ENCODE data around the gene ATP9B. TPM values are rescaled to one million over a fixed set of nuclear protein-coding genes. Genes with fewer than 3 reads are reported as not detected.

ATP9B gene
- total RNA-seq, 1 donor from 2014 or later, result 34.1 TPM

GRCh38 chr18:79309614-79310358 lies 240.6 kb downstream of the ATP9B start:
- no peaks in the 10 kb centered on the region for H3K9me3 Mint-ChIP-seq
- DNase-seq (ENCODE audit: extremely low spot score, unreplicated experiment), result no peak
- TF ChIP-seq, protein P1, sequence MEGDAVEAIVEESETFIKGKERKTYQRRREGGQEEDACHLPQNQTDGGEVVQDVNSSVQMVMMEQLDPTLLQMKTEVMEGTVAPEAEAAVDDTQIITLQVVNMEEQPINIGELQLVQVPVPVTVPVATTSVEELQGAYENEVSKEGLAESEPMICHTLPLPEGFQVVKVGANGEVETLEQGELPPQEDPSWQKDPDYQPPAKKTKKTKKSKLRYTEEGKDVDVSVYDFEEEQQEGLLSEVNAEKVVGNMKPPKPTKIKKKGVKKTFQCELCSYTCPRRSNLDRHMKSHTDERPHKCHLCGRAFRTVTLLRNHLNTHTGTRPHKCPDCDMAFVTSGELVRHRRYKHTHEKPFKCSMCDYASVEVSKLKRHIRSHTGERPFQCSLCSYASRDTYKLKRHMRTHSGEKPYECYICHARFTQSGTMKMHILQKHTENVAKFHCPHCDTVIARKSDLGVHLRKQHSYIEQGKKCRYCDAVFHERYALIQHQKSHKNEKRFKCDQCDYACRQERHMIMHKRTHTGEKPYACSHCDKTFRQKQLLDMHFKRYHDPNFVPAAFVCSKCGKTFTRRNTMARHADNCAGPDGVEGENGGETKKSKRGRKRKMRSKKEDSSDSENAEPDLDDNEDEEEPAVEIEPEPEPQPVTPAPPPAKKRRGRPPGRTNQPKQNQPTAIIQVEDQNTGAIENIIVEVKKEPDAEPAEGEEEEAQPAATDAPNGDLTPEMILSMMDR (conservative IDR thresholded peaks at IDR 0.05), result no peak
- H3K4me3 Mint-ChIP-seq, result no peak overlapping the region
- no peaks in the 10 kb centered on the region for H3K27me3 Mint-ChIP-seq
- H3K36me3 Mint-ChIP-seq, result peaks cover 19% of the 10 kb centered on the region
- no peaks in the 10 kb centered on the region for H3K4me1 Mint-ChIP-seq (ENCODE audit: unreplicated experiment)
- no peak overlapping the region for H3K27ac Mint-ChIP-seq

DNA sequence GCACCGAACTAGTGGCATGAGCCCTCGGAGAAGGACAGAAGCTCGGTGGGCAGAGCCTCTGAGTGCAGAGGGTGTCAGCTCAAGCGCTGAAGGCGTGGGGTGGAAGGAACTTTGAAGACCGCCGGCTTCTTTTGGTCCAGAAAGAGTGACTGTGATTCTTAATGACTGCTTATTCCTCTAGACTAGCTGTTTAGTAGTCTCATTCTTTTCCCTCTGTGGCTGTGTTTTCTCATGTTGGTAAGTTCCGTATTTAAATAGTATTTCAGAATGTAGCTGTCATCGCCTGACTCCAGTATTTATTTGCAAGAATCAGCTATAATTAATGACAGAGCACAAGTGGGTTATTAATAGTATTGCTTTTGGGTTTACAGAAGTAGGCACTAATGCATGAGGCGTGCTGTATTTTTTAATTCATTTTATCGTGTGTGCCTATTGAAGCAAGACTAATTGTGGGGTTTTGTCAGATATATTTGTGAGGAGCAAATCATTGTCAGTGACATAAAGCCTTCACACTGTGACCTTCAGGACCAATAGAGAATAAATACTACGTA lies 245.7 kb downstream of the ATP9B start:
- H3K27ac Mint-ChIP-seq, result no peak overlapping the region
- peaks cover 25% of the 10 kb centered on the region for H3K36me3 Mint-ChIP-seq
- DNase-seq (ENCODE audit: extremely low spot score, unreplicated experiment), result no peak
- H3K4me3 Mint-ChIP-seq, result no peak overlapping the region
- no peaks in the 10 kb centered on the region for H3K27me3 Mint-ChIP-seq
- TF ChIP-seq, protein P1 (conservative IDR thresholded peaks at IDR 0.05), result no peak
- no peaks in the 10 kb centered on the region for H3K4me1 Mint-ChIP-seq (ENCODE audit: unreplicated experiment)
- peaks cover 9% of the 10 kb centered on the region for H3K9me3 Mint-ChIP-seq

DNA sequence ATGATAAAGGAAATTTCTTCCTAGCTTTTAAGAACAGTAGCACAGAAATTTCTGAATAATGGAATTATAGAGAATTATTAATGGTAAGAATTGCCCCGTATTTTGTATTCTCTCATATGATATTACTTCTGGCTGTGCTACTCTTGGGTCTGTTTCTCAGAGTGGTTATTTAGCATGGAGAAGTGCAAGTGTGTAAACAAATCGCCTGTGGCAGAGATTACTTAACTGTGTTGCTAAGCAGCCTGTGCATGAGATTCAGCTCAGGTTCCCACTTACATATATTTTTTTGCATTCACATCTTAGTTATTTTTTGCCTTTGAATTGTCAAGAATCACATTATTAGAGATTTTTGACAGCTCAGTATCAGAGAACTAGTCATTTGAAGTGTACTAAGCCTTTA lies 246.4 kb downstream of the ATP9B start:
- Mint-ChIP-seq H3K9me3 (peaks cover 9% of the 10 kb centered on the region), H3K4me1 (ENCODE audit: unreplicated experiment) (no peaks in the 10 kb centered on the region), H3K4me3 (peak overlapping the region; percentile 37), H3K27me3 (no peaks in the 10 kb centered on the region), H3K36me3 (peaks cover 22% of the 10 kb centered on the region), H3K27ac (no peak overlapping the region)
- DNase-seq (ENCODE audit: extremely low spot score, unreplicated experiment), result no peak
- TF ChIP-seq, protein P1 (conservative IDR thresholded peaks at IDR 0.05), result no peak

DNA sequence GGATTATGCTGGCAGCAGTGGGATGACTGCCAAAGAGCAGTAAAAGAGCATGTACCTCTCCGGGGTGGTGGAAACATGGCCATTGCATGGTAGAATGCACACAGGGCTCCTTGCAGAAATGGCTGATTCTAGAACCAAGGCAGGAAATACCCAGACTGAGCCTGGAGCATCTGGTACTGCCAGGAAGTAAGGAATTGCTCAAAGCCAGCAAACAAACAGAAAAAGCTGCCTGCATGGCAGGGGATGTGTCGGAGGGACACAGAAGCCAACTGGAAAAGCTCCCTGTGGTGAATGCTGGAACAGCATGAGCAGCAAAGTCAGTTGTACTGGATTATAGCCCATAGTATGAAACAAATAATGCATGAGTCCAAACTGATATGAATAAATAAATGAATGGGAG lies 248.5 kb downstream of the ATP9B start:
- no peak for DNase-seq (ENCODE audit: extremely low spot score, unreplicated experiment)
- Mint-ChIP-seq H3K27me3 (no peaks in the 10 kb centered on the region), H3K4me3 (no peak overlapping the region), H3K36me3 (peaks cover 20% of the 10 kb centered on the region), H3K9me3 (peaks cover 9% of the 10 kb centered on the region), H3K4me1 (ENCODE audit: unreplicated experiment) (no peaks in the 10 kb centered on the region), H3K27ac (no peak overlapping the region)
- TF ChIP-seq, protein P1 (conservative IDR thresholded peaks at IDR 0.05), result no peak

DNA sequence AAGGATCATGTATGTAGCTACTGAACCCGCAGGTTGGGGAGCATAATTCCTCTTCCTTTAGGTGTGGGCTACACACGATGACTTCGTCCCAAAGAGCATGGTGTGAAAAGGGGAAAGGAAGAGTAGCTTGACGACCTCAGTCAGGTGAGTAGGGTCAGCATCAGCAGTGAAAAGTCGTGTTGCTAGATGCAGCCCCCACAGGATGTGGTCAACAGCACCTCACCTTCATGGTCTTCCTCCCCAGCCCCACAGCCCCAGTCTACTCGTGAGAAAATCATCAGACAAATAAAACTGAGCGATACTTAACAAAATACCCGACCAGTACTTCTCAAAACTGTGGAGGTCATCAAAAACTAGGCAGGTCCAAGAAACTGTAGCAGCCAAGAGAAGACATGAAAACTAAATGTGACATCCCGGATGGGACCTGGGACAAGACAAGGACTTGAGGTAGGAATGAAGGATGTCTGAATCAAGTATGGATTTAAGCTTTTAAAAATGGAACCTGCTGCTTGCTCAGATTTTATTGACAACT lies 249.0 kb downstream of the ATP9B start:
- Mint-ChIP-seq H3K36me3 (peaks cover 21% of the 10 kb centered on the region), H3K9me3 (peaks cover 9% of the 10 kb centered on the region), H3K27me3 (no peaks in the 10 kb centered on the region), H3K4me3 (no peak overlapping the region), H3K27ac (no peak overlapping the region), H3K4me1 (ENCODE audit: unreplicated experiment) (no peaks in the 10 kb centered on the region)
- TF ChIP-seq, protein P1 (conservative IDR thresholded peaks at IDR 0.05), result no peak
- no peak for DNase-seq (ENCODE audit: extremely low spot score, unreplicated experiment)
